Measurements from ENCODE around the gene FMNL2. TPM values are rescaled to one million over a fixed set of nuclear protein-coding genes. Genes with fewer than 3 reads are reported as not detected.

Gene FMNL2
- total RNA-seq, 2 experiments from 2014 or later: 0.05 to 0.21 TPM

DNA sequence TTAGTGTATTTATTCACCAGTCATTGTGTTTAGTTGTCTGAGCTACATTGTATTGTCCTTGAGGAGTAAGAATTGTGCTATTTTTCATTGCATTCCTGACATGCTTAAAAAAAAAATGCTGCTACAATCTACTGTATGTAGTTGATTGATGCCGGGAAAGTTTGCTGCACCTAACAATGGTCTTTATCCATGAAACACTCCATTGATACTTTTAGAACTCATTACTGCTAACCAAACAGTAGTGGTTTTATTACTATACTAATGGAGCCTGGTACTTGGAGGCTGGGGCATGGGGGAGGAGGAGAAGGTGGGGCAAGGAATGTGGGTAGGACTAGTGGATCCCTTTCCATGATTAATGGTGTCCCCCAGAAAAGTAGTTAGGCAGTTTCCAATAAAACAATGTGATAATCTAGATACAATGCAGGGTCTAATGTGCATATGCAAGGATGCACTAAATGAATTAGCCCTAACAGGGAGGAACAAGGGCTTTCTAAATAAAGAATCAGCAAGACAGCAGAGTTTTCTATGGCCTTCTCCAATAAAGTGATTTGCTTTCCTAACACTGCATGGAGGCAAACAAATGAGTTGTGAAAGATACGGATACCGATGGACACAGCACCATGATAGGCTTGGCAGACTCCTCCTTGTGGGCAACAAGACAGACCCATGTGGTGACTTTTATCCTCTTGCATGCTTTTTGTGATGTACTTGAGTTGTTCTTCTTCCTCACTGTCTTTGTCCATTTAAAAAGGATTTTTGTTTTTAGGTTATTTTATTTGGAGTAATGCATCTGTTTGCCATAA lies 78.5 kb downstream of the FMNL2 start:
- Mint-ChIP-seq H3K4me3 (no peak overlapping the region), H3K9me3 (ENCODE audit: insufficient read depth) (no peaks in the 10 kb centered on the region), H3K27me3 (ENCODE audit: low read depth) (peaks cover 4% of the 10 kb centered on the region), H3K27ac (no peak overlapping the region), H3K36me3 (ENCODE audit: low read depth) (no peaks in the 10 kb centered on the region), H3K4me1 (ENCODE audit: low read depth) (no peaks in the 10 kb centered on the region)
- CTCF ChIA-PET: no interaction called here
- POLR2A ChIA-PET: no interaction called here
- no peak for DNase-seq
- no peak for ATAC-seq

- no peaks in the 10 kb centered on the region for H3K9me3 Mint-ChIP-seq (ENCODE audit: insufficient read depth)
- no peaks in the 10 kb centered on the region for H3K36me3 Mint-ChIP-seq (ENCODE audit: low read depth)
- ChIA-PET POLR2A (no interaction called here), CTCF (no interaction called here)
- ATAC-seq (no peak), DNase-seq (no peak)
- no peak overlapping the region for H3K27ac Mint-ChIP-seq
- peaks cover 5% of the 10 kb centered on the region for H3K27me3 Mint-ChIP-seq (ENCODE audit: low read depth)
- no peaks in the 10 kb centered on the region for H3K4me1 Mint-ChIP-seq (ENCODE audit: low read depth)
- no peak overlapping the region for H3K4me3 Mint-ChIP-seq
These were observed 80.3 kb downstream of the FMNL2 start for GRCh38 chr2:152415231-152415642.

DNA sequence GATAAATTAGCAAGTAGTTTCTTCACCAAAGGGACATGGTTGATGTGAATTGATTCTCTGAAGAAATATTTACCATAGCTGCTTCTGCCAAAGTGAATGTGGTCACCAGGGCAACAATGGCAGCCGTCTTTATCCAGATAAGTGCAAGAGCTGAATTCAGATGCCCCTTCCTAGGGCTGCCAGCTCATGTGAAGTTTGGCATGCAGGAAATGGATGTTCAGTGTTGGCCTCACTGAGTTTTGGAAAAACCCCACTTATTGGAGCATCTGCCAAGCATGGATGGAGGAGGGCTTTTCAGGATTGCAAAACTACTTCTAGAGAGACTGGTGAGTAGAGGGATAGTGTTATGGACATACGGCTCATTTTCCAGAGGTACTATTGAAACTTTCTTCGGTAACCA lies 80.8 kb downstream of the FMNL2 start:
- H3K27ac Mint-ChIP-seq: no peak overlapping the region
- ChIA-PET CTCF (no interaction called here), POLR2A (no interaction called here)
- H3K4me1 Mint-ChIP-seq (ENCODE audit: low read depth): no peaks in the 10 kb centered on the region
- H3K36me3 Mint-ChIP-seq (ENCODE audit: low read depth): no peaks in the 10 kb centered on the region
- DNase-seq (no peak), ATAC-seq (no peak)
- H3K27me3 Mint-ChIP-seq (ENCODE audit: low read depth): peaks cover 5% of the 10 kb centered on the region
- no peak overlapping the region for H3K4me3 Mint-ChIP-seq
- no peaks in the 10 kb centered on the region for H3K9me3 Mint-ChIP-seq (ENCODE audit: insufficient read depth)

DNA sequence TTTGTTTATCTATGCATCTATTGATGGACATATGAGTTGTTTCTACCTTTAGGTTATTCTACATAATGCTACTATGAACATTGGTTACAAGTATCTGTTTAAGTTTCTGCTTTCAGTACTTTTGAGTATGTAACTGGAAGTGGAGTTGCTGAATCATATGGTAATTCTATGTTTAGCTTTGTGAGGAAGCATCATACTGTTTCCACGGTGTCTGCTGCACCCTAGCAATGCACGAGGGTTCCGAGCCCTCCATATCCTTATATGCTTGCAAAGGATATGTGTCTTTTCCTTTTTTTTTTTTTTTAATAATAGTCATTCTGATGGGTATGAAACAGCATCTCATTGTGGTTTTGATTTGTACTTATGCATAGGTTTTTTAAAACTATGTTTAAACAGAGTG lies 83.7 kb downstream of the FMNL2 start:
- no peak overlapping the region for H3K27ac Mint-ChIP-seq
- H3K9me3 Mint-ChIP-seq (ENCODE audit: insufficient read depth): no peaks in the 10 kb centered on the region
- POLR2A ChIA-PET: no interaction called here
- H3K4me3 Mint-ChIP-seq: no peak overlapping the region
- ATAC-seq (no peak), DNase-seq (no peak)
- H3K27me3 Mint-ChIP-seq (ENCODE audit: low read depth): peaks cover 9% of the 10 kb centered on the region
- no peaks in the 10 kb centered on the region for H3K36me3 Mint-ChIP-seq (ENCODE audit: low read depth)
- no peaks in the 10 kb centered on the region for H3K4me1 Mint-ChIP-seq (ENCODE audit: low read depth)
- CTCF ChIA-PET: no interaction called here

GRCh38 chr2:152419944-152420343 lies 85.0 kb downstream of the FMNL2 start:
- ATAC-seq: no peak

DNA sequence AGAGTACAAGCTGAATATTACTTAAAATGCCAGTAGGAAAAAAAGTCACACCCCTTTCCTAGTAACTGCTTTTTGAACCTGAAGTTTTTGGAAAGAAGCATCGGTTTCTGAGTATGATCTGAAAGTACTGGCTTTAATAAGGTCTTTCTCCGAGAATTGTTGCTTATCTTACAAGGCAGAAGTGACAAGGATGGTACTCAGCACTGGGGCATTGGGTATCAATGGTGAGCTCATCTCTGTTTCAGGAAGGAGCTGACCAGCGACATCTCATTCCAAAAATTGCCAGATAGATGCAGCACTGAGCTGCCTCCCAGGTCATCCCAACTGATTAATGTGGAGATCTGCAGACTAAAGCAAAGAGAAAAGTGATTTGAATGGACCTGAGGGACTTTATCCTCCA lies 85.4 kb downstream of the FMNL2 start:
- H3K27me3 Mint-ChIP-seq (ENCODE audit: low read depth): peaks cover 7% of the 10 kb centered on the region
- POLR2A ChIA-PET: no interaction called here
- no peaks in the 10 kb centered on the region for H3K4me1 Mint-ChIP-seq (ENCODE audit: low read depth)
- ATAC-seq: no peak
- no peaks in the 10 kb centered on the region for H3K9me3 Mint-ChIP-seq (ENCODE audit: insufficient read depth)
- H3K36me3 Mint-ChIP-seq (ENCODE audit: low read depth): no peaks in the 10 kb centered on the region
- H3K4me3 Mint-ChIP-seq: no peak overlapping the region
- DNase-seq: no peak
- CTCF ChIA-PET: no interaction called here
- no peak overlapping the region for H3K27ac Mint-ChIP-seq

More at GRCh38 chr2:152419944-152420343, 85.0 kb downstream of the FMNL2 start:
- no peaks in the 10 kb centered on the region for H3K36me3 Mint-ChIP-seq (ENCODE audit: low read depth)
- ChIA-PET POLR2A (no interaction called here), CTCF (no interaction called here)
- H3K4me3 Mint-ChIP-seq: no peak overlapping the region
- H3K4me1 Mint-ChIP-seq (ENCODE audit: low read depth): no peaks in the 10 kb centered on the region
- H3K9me3 Mint-ChIP-seq (ENCODE audit: insufficient read depth): no peaks in the 10 kb centered on the region
- DNase-seq: no peak
- peaks cover 7% of the 10 kb centered on the region for H3K27me3 Mint-ChIP-seq (ENCODE audit: low read depth)
- H3K27ac Mint-ChIP-seq: no peak overlapping the region

DNA sequence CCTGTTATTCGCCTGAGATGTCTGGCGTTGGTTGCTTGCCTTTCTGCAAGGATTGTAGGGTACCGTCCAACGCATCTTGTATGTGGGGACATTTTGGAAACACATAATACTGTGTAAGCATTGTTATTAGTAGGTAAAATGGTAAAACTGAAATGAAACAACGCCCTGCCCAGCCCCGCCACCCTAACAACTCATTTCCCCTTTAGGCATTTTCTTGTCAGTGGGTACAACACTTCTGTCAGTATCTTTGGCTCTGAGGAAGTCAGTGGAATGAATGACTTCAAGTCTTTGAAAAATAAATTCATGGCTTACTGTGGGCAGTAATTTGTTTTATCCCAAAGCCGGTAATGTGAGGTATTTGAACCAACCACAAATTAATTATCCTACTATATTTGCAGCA lies 86.0 kb downstream of the FMNL2 start:
- Mint-ChIP-seq H3K4me1 (ENCODE audit: low read depth) (no peaks in the 10 kb centered on the region), H3K27me3 (ENCODE audit: low read depth) (peaks cover 7% of the 10 kb centered on the region), H3K36me3 (ENCODE audit: low read depth) (no peaks in the 10 kb centered on the region), H3K9me3 (ENCODE audit: insufficient read depth) (no peaks in the 10 kb centered on the region), H3K27ac (no peak overlapping the region), H3K4me3 (no peak overlapping the region)
- DNase-seq (no peak), ATAC-seq (no peak)
- CTCF ChIA-PET: no interaction called here
- POLR2A ChIA-PET: no interaction called here

- Mint-ChIP-seq H3K27ac (no peak overlapping the region), H3K36me3 (ENCODE audit: low read depth) (no peaks in the 10 kb centered on the region), H3K9me3 (ENCODE audit: insufficient read depth) (no peaks in the 10 kb centered on the region), H3K27me3 (ENCODE audit: low read depth) (peaks cover 7% of the 10 kb centered on the region), H3K4me3 (no peak overlapping the region), H3K4me1 (ENCODE audit: low read depth) (no peaks in the 10 kb centered on the region)
- ChIA-PET CTCF (no interaction called here), POLR2A (no interaction called here)
- ATAC-seq (no peak), DNase-seq (no peak)
These were observed 86.8 kb downstream of the FMNL2 start for GRCh38 chr2:152421521-152422370.

GRCh38 chr2:152423684-152424083 lies 88.7 kb downstream of the FMNL2 start:
- no peak for ATAC-seq
- Mint-ChIP-seq H3K9me3 (ENCODE audit: insufficient read depth) (no peaks in the 10 kb centered on the region), H3K4me3 (no peak overlapping the region), H3K27me3 (ENCODE audit: low read depth) (peaks cover 4% of the 10 kb centered on the region), H3K4me1 (ENCODE audit: low read depth) (no peaks in the 10 kb centered on the region), H3K27ac (no peak overlapping the region), H3K36me3 (ENCODE audit: low read depth) (no peaks in the 10 kb centered on the region)
- ChIA-PET CTCF (no interaction called here), POLR2A (no interaction called here)
- DNase-seq: no peak

- CTCF ChIA-PET: no interaction called here
- Mint-ChIP-seq H3K36me3 (ENCODE audit: low read depth) (no peaks in the 10 kb centered on the region), H3K27ac (no peak overlapping the region), H3K9me3 (ENCODE audit: insufficient read depth) (no peaks in the 10 kb centered on the region), H3K27me3 (ENCODE audit: low read depth) (peaks cover 4% of the 10 kb centered on the region), H3K4me1 (ENCODE audit: low read depth) (no peaks in the 10 kb centered on the region), H3K4me3 (no peak overlapping the region)
- DNase-seq: no peak
- POLR2A ChIA-PET: no interaction called here
- no peak for ATAC-seq
These were observed 91.1 kb downstream of the FMNL2 start for GRCh38 chr2:152425765-152426727.

DNA sequence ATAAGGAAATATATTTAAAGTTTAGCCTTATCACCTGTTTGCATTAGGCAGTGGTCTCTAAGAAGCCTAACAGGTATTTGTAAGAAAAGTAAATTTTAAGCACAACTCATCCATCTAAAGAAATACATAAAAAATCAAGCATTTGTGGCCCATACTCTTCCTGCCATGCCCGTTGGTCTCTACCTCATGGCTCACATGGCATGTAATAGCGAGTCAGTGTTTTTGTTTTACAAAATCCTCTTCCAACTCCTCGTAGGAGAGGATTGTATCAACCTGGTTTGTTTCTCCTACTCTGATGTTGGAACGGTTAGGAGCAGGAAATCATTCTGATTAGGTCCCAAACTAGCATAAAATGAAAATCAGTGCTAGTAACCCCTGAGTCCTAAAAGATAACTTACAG lies 91.8 kb downstream of the FMNL2 start:
- POLR2A ChIA-PET: no interaction called here
- no peaks in the 10 kb centered on the region for H3K9me3 Mint-ChIP-seq (ENCODE audit: insufficient read depth)

GRCh38 chr2:152427902-152428301 lies 92.9 kb downstream of the FMNL2 start:
- POLR2A ChIA-PET: no interaction called here
- Mint-ChIP-seq H3K4me3 (no peak overlapping the region), H3K4me1 (ENCODE audit: low read depth) (no peaks in the 10 kb centered on the region), H3K9me3 (ENCODE audit: insufficient read depth) (no peaks in the 10 kb centered on the region), H3K36me3 (ENCODE audit: low read depth) (no peaks in the 10 kb centered on the region), H3K27me3 (ENCODE audit: low read depth) (no peaks in the 10 kb centered on the region), H3K27ac (no peak overlapping the region)
- DNase-seq: no peak
- CTCF ChIA-PET: no interaction called here
- no peak for ATAC-seq

More for the DNA sequence above, 91.8 kb downstream of the FMNL2 start:
- Mint-ChIP-seq H3K27ac (no peak overlapping the region), H3K36me3 (ENCODE audit: low read depth) (no peaks in the 10 kb centered on the region), H3K27me3 (ENCODE audit: low read depth) (no peaks in the 10 kb centered on the region), H3K4me3 (no peak overlapping the region), H3K4me1 (ENCODE audit: low read depth) (no peaks in the 10 kb centered on the region)
- DNase-seq: no peak
- ATAC-seq: no peak
- CTCF ChIA-PET: no interaction called here
